K562 (cell line): ENCODE results near the gene HPS3. TPM values are rescaled to one million over a fixed set of nuclear protein-coding genes. Genes with fewer than 3 reads are reported as not detected.
A peak's percentile ranks its signal among the peaks of the same experiment; 100 is the strongest.

Source experiments
- ATAC-seq: fragments of 200-7000 bp; cut with Tn5 transposase; 3 replicates; pipeline ENCODE4 v1.9.1; 2020; ENCODE audit warnings: moderate library complexity
- BruUV-seq: library from RNA; stranded (reverse); fragments of 400-500 nt; replicated peaks from 2 replicates; lab custom pipeline; 2021; lab: Mats Ljungman, UMichigan
- CTCF ChIA-PET: fragments of 300-600 bp; formaldehyde crosslinking; extraction: SDS; loops from one replicate; lab custom pipeline; 2021; ENCODE audit warnings: low intra/inter-chr PET ratio; lab: Yijun Ruan, JAX
- POLR2A ChIA-PET: fragments of 300-600, 350-650 bp; sonication (Branson Sonifier 250); formaldehyde crosslinking; extraction: SDS; loops from one replicate; lab custom pipeline; 2021; ENCODE audit warnings: antibody characterized with exemption, inconsistent platforms; lab: Yijun Ruan, JAX
- DNase-seq, 4 experiments: peaks; one replicate each; pipeline versions ENCODE4 v3.0.0 to v3.0.0-alpha.2; 2011 to 2018; ENCODE audit warnings: low spot score in 3 of 4, mixed read lengths in 3 of 4; ENCODE audit errors: extremely low read depth in 1 of 4
- FAIRE-seq: peaks from 2 replicates; lab custom pipeline; 2011; peaks lifted over from hg19 to GRCh38; lab: Jason Lieb, UNC
- H2AFZ ChIP-seq: 2 replicates; pipeline ENCODE4 v1.6.0; 2011; ENCODE audit warnings: low read depth, low read length, control low read depth, inconsistent platforms
- H3K27ac ChIP-seq: fragments of 200-600 bp; 3 replicates; pipeline ENCODE4 v1.8.0; 2011; ENCODE audit warnings: low read depth, mild to moderate bottlenecking, control low read depth, inconsistent platforms, low read length, moderate library complexity, mixed read lengths; ENCODE audit errors: extremely low read depth
- H3K27me3 ChIP-seq, 2 experiments: fragments of 300-600 bp in 1 of 2; 2 replicates in 1 of 2; 3 replicates in 1 of 2; pipeline versions ENCODE4 v1.6.0 to v1.8.0; 2011; ENCODE audit warnings: inconsistent platforms in 2 of 2, low read length in 2 of 2, mild to moderate bottlenecking in 1 of 2, mixed read lengths in 1 of 2, moderate library complexity in 1 of 2; ENCODE audit not compliant: control insufficient read depth in 2 of 2, insufficient read depth in 2 of 2
- H3K36me3 ChIP-seq: fragments of 300-600 bp; 3 replicates; pipeline ENCODE4 v1.8.0; 2011; ENCODE audit warnings: mild to moderate bottlenecking, low read length, inconsistent platforms; ENCODE audit not compliant: control insufficient read depth, insufficient read depth
- H3K4me1 ChIP-seq, 2 experiments: fragments of 200-600 bp in 1 of 2; replicated peaks in 1 of 2; 2 replicates in 1 of 2; 3 replicates in 1 of 2; pipeline versions ENCODE4 v1.5.1 to v1.8.0; 2011; ENCODE audit warnings: inconsistent platforms in 2 of 2, low read length in 2 of 2, mild to moderate bottlenecking in 1 of 2, mixed read lengths in 1 of 2, moderate library complexity in 1 of 2; ENCODE audit not compliant: control insufficient read depth in 2 of 2, insufficient read depth in 2 of 2
- H3K4me2 ChIP-seq: 2 replicates; pipeline ENCODE4 v1.6.1; 2011; ENCODE audit warnings: low read length, control low read depth, inconsistent platforms, mixed read lengths; ENCODE audit not compliant: insufficient read depth
- H3K4me3 ChIP-seq: fragments of 200-600 bp; sonication (generic), shearing (Covaris generic); 2 replicates; pipeline ENCODE4 v1.5.1; 2016; ENCODE audit warnings: control low read depth, inconsistent platforms
- H3K79me2 ChIP-seq: fragments of 200-600 bp; 3 replicates; pipeline ENCODE4 v1.8.0; 2011; ENCODE audit warnings: low read length, inconsistent platforms; ENCODE audit not compliant: control insufficient read depth, insufficient read depth
- H3K9ac ChIP-seq, 2 experiments: 2 replicates each; pipeline versions ENCODE4 v1.6.0 to v1.6.1; 2011; ENCODE audit warnings: low read depth in 2 of 2, low read length in 2 of 2, control low read depth in 1 of 2, inconsistent platforms in 1 of 2, mild to moderate bottlenecking in 1 of 2, mixed read lengths in 1 of 2; ENCODE audit not compliant: insufficient read depth in 1 of 2
- H3K9me1 ChIP-seq: one replicate; pipeline ENCODE4 v1.6.0; 2011; ENCODE audit warnings: inconsistent platforms, mild to moderate bottlenecking, low read length, moderate library complexity; ENCODE audit not compliant: control insufficient read depth, insufficient read depth
- H3K9me3 ChIP-seq: replicated peaks from 2 replicates; pipeline ENCODE4 v1.5.1; 2011; ENCODE audit warnings: low read depth, low read length, inconsistent platforms; ENCODE audit not compliant: control insufficient read depth, insufficient read depth
- H4K20me1 ChIP-seq: replicated peaks from 2 replicates; pipeline ENCODE4 v1.6.1; 2011; ENCODE audit warnings: low read length, inconsistent platforms, mixed read lengths; ENCODE audit not compliant: control insufficient read depth, insufficient read depth
- CREB1 ChIP-seq, 2 experiments: sonication (generic) in 1 of 2; formaldehyde crosslinking in 1 of 2; IDR thresholded peaks; 2 replicates each; pipeline versions ENCODE4 v1.6.1 to v1.8.0; 2012 to 2022; ENCODE audit warnings: inconsistent platforms in 1 of 2, mild to moderate bottlenecking in 1 of 2, missing genetic modification reagents in 1 of 2, moderate library complexity in 1 of 2
- DLX4 ChIP-seq: fragments of 250-450 bp; sonication (Bioruptor Pico); IDR thresholded peaks from 2 replicates; pipeline ENCODE4 v1.6.1; 2021; ENCODE audit warnings: mild to moderate bottlenecking
- FOXK2 ChIP-seq, 2 experiments: fragments of 450-650 bp; IDR thresholded peaks in 1 of 2; conservative IDR thresholded peaks in 1 of 2; 2 replicates each; pipeline ENCODE4 v1.6.1; 2016; ENCODE audit warnings: low read depth in 2 of 2, mild to moderate bottlenecking in 1 of 2
- GABPB2 ChIP-seq: fragments of 250-450 bp; sonication (Bioruptor Pico); conservative IDR thresholded peaks from 2 replicates; pipeline ENCODE4 v1.5.1; 2021; ENCODE audit warnings: mild to moderate bottlenecking
- HDAC8 ChIP-seq: fragments of 450-650 bp; IDR thresholded peaks from 2 replicates; pipeline ENCODE4 v1.6.1; 2016; ENCODE audit warnings: mild to moderate bottlenecking, missing genetic modification characterization, moderate library complexity, missing compliant biosample characterization
- HNRNPUL1 ChIP-seq: fragments of 200-400 bp; formaldehyde crosslinking; IDR thresholded peaks from 2 replicates; pipeline ENCODE4 v1.6.1; 2017; ENCODE audit warnings: low read length
- HSF4 ChIP-seq: fragments of 250-450 bp; sonication (Bioruptor Pico); IDR thresholded peaks from 2 replicates; pipeline ENCODE4 v2.1.2; 2022; ENCODE audit warnings: mild to moderate bottlenecking, moderate library complexity, borderline replicate concordance
- KDM5B ChIP-seq: fragments of 200-600 bp; sonication (generic); IDR thresholded peaks from 2 replicates; pipeline ENCODE4 v1.6.1; 2012; ENCODE audit warnings: low read depth, mild to moderate bottlenecking, moderate library complexity, low read length, control low read depth, inconsistent platforms; ENCODE audit not compliant: insufficient replicate concordance
- NFYB ChIP-seq: IDR thresholded peaks from 2 replicates; pipeline ENCODE4 v1.6.1; 2011; ENCODE audit warnings: mild to moderate bottlenecking, moderate library complexity; ENCODE audit not compliant: insufficient read length; ENCODE audit errors: extremely low read depth
- PATZ1 ChIP-seq: fragments of 250-450 bp; sonication (Bioruptor Pico); IDR thresholded peaks from 2 replicates; pipeline ENCODE4 v1.5.0; 2020; ENCODE audit warnings: mild to moderate bottlenecking, borderline replicate concordance
- YBX1 ChIP-seq: fragments of 450-650 bp; IDR thresholded peaks from 2 replicates; pipeline ENCODE4 v1.7.1; 2016; ENCODE audit warnings: mild to moderate bottlenecking
- ZC3H8 ChIP-seq: fragments of 450-650 bp; IDR thresholded peaks from 2 replicates; pipeline ENCODE4 v1.6.1; 2017
- ZNF121 ChIP-seq: sonication (generic); formaldehyde crosslinking; conservative IDR thresholded peaks from 2 replicates; pipeline ENCODE4 v1.8.0; 2022; ENCODE audit warnings: missing genetic modification reagents
- ZNF140 ChIP-seq: fragments of 250-450 bp; sonication (Bioruptor Pico); IDR thresholded peaks from 2 replicates; pipeline ENCODE4 v1.8.0; 2021; ENCODE audit warnings: moderate library complexity, mild to moderate bottlenecking, inconsistent platforms
- ZNF280B ChIP-seq: fragments of 250-450 bp; sonication (Bioruptor Pico); IDR thresholded peaks from 2 replicates; pipeline ENCODE4 v1.5.1; 2021; ENCODE audit warnings: mild to moderate bottlenecking
- ZNF518B ChIP-seq: fragments of 250-450 bp; sonication (Bioruptor Pico); IDR thresholded peaks from 2 replicates; pipeline ENCODE4 v1.5.0; 2021; ENCODE audit warnings: mild to moderate bottlenecking, moderate library complexity
- WGBS: fragments of 100-300 bp; shearing (Covaris generic); methylation state at CpG from one replicate; pipeline ENCODE4 v1.1.6; 2016; ENCODE audit warnings: low coverage, mixed read lengths; ENCODE audit not compliant: insufficient coverage; ENCODE audit errors: missing lambda C conversion rate; 5-methylcytosine and 5-hydroxymethylcytosine counted together
- in situ Hi-C: fragments of 300-500 bp; cut with MboI; formaldehyde crosslinking; loops from 4 replicates; pipeline ENCODE4 v1.15.0; 2018; ENCODE audit warnings: inconsistent platforms, mixed read lengths
- intact Hi-C: fragments of 100-400 bp; cut with micrococcal nuclease; formaldehyde crosslinking; loops from 2 replicates; pipeline ENCODE4 v1.14.2; 2022
- polyA plus RNA-seq, 8 experiments: library from polyadenylated mRNA; depleted of rRNA in 4 of 8; stranded (reverse) in 5 of 8; unstranded in 3 of 8; fragments of >200 nt; fragmentation: Nextera tagmentation in 2 of 8; fragmentation: Illumina TruSeq in 1 of 8; extraction: Ambion mirVana in 2 of 8; extraction: Trizol in 1 of 8; gene quantifications; 2 replicates each; pipeline versions ENCODE4 v1.2.1 to v1.2.3, GENCODE V29; 2011 to 2014; ENCODE audit warnings: inconsistent platforms in 1 of 8, missing spikeins in 1 of 8
- total RNA-seq, 7 experiments: library from RNA; depleted of rRNA in 6 of 7; stranded (reverse); fragments of >200 nt in 6 of 7; fragmentation: Illumina TruSeq in 2 of 7; extraction: Trizol in 2 of 7; gene quantifications; 2 replicates each; pipeline versions ENCODE4 v1.2.1 to v1.2.3, GENCODE V29; 2011 to 2021; ENCODE audit warnings: low replicate concordance in 1 of 7

HPS3 gene
- total and polyA plus RNA-seq, 9 of the 15 experiments (the other 6 are each of a cell fraction or from before 2014, with no cell fraction given): 1.2 to 11.3 (median 7.6) TPM

GRCh38 chr3:149090907-149091306 is 38.5 kb upstream of the HPS3 start:
- CTCF ChIA-PET: no interaction called here
- Histone ChIP-seq H3K9ac (no peak overlapping the region), H3K4me3 (no peak overlapping the region), H3K79me2 (peaks cover 4% of the 10 kb centered on the region), H3K27ac (no peak overlapping the region), H3K4me1 (peaks cover 5 to 12% of the 10 kb centered on the region in 2 experiments; a peak in 4 of 5 replicates), H4K20me1 (no peaks in the 10 kb centered on the region), H3K9me3 (peaks cover 6% of the 10 kb centered on the region; the same call in 1 of the 2 replicates), H3K9me1 (no peaks in the 10 kb centered on the region), H2AFZ (0 out of 2 replicates have a peak overlapping the region, but pooled peaks have one; percentile 4), H3K4me2 (no peak overlapping the region), H3K36me3 (no peaks in the 10 kb centered on the region), H3K27me3 (no peaks in the 10 kb centered on the region)
- POLR2A ChIA-PET: interaction anchor here (0.6 kb wide), 1 partner anchor 97 kb away, joined by 4 read pairs; no protein-coding TSS in a partner anchor
- no TSS peak for BruUV-seq
- no peak for ATAC-seq
- no peak for FAIRE-seq
- WGBS: 45% methylated on average over 3 of the region's 3 CpGs
- in situ Hi-C loops (no loop called here), intact Hi-C loops (no loop called here)
- DNase-seq: no peak
- TF ChIP-seq ZNF518B (no peak), CREB1 (IDR thresholded peaks at IDR 0.05) (no peak), CREB1 (CRISPR knock-in tag; IDR thresholded peaks at IDR 0.05) (no peak), ZNF121 (CRISPR knock-in tag) (no peak), HDAC8 (tag) (no peak), HNRNPUL1 (no peak), ZNF140 (no peak), DLX4 (no peak), HSF4 (CRISPR knock-in tag) (no peak), ZC3H8 (no peak), PATZ1 (no peak), KDM5B (no peak), FOXK2 (conservative IDR thresholded peaks at IDR 0.05 in 1 of 2, IDR thresholded peaks at IDR 0.05 in 1 of 2; ENCODE audit: low read depth in 2 of 2) (no peak), YBX1 (no peak), ZNF280B (no peak), NFYB (no peak), GABPB2 (CRISPR knock-in tag) (no peak)
